ENCODE results near the gene KMT2A.

Gene KMT2A

DNA sequence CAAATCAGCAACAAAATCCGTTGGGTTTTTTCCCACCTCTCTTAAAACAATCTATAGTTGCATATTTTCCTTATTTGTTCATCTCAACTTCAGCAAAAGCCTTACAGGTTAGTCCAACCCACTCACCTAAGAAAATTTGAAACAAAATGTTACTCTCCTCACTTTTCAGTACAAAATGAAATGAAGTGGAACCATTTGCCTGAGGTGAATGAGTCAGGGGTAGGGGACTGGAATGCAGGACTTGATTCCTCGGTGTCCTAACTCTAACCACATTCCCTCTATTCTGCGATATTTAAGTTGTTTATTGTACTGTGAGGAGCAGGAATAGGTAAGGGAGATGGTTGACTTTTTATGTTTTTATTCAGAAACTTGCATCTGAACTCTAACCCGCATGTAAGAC, 18.5 kb upstream of the KMT2A start:
- TF ChIP-seq, protein P1, sequence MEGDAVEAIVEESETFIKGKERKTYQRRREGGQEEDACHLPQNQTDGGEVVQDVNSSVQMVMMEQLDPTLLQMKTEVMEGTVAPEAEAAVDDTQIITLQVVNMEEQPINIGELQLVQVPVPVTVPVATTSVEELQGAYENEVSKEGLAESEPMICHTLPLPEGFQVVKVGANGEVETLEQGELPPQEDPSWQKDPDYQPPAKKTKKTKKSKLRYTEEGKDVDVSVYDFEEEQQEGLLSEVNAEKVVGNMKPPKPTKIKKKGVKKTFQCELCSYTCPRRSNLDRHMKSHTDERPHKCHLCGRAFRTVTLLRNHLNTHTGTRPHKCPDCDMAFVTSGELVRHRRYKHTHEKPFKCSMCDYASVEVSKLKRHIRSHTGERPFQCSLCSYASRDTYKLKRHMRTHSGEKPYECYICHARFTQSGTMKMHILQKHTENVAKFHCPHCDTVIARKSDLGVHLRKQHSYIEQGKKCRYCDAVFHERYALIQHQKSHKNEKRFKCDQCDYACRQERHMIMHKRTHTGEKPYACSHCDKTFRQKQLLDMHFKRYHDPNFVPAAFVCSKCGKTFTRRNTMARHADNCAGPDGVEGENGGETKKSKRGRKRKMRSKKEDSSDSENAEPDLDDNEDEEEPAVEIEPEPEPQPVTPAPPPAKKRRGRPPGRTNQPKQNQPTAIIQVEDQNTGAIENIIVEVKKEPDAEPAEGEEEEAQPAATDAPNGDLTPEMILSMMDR (IDR thresholded peaks at IDR 0.05; ENCODE audit: low read depth, low read length), result no peak
- no peak overlapping the region for H3K4me3 ChIP-seq (ENCODE audit: low read depth, low read length)

DNA sequence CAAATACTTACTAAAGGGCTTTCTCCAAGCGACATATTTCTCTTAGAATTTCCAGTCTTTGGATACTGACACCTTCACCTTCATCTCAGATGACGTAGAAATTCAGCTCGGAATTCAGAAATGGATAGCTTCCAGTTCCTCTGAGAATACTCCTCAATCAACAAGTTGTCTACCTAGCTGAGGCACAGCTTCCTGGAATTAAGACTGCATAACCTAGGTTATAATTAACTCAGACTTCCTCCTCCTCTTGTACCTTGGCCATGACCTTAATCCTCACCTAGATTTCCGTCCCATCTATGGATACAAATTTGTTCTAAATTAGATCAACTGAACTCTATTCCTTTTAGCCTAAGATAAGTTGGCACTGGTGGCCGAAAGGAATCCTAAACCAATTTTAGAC, 17.5 kb upstream of the KMT2A start:
- no peak overlapping the region for H3K4me3 ChIP-seq (ENCODE audit: low read depth, low read length)
- TF ChIP-seq, protein P1 (IDR thresholded peaks at IDR 0.05; ENCODE audit: low read depth, low read length), result no peak

DNA sequence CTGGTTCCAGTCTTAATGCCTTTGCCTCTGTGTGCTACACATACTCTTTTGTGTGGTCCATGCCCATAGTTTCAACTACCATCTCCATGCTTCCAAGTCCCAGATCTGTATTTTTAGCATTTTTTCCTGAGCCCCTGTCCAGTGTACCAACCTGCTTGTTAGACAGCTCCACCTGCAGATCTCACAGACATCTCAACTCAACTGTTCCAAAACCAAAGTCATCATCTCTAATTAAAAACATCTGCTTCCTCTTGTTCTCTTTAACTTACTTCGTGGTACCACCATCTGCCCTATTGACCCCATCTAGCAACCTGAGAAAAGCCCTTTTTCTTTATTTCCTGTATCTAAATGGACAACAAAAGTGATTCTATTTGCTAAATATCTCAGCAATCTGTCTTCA, 8.6 kb upstream of the KMT2A start:
- H3K4me3 ChIP-seq (ENCODE audit: low read depth, low read length), result no peak overlapping the region
- TF ChIP-seq, protein P1 (IDR thresholded peaks at IDR 0.05; ENCODE audit: low read depth, low read length), result no peak

DNA sequence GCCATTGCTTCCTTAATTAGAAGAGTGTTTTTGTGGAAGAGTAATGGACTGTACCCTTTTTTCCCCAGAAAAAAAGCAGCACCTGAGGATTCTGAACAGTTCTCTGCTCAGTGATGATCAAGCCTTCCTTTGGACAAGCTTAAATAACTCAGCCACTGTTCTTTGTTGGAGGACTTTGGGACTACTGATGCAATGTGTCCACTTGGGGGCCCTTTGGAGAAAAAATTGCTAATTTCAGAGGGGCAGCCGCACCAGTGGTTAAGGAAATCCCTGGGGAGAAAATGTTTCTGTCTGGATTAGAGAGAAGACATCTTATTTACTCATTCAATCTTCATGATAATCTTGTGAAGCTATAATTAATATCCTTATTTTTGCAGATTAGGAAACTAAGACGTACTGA, 5.3 kb upstream of the KMT2A start:
- H3K4me3 ChIP-seq (ENCODE audit: low read depth, low read length), result no peak overlapping the region
- TF ChIP-seq, protein P1 (IDR thresholded peaks at IDR 0.05; ENCODE audit: low read depth, low read length), result no peak

DNA sequence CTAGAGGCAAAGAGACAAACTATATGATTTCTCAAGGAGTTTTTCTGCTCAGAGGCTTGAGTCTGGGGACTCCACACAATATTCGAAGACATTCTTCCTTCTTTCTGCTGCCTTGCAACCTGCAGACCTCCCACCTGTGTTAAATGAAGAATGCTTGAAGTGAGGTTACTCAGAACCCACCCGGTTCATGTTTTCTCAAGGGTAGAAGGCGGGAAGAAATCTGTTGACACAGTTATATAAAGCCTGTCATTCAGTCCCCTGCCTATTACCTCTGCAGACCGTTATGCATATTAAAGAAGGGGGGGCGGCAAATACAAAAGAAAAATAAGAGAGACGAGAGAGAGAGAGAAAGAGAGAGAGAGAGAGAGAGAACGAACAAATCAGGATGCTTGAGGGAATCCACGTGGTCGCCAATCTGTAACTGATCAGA, 2.2 kb upstream of the KMT2A start:
- TF ChIP-seq, protein P1 (IDR thresholded peaks at IDR 0.05; ENCODE audit: low read depth, low read length), result no peak
- peak overlapping the region; percentile 71 for H3K4me3 ChIP-seq (ENCODE audit: low read depth, low read length)

DNA sequence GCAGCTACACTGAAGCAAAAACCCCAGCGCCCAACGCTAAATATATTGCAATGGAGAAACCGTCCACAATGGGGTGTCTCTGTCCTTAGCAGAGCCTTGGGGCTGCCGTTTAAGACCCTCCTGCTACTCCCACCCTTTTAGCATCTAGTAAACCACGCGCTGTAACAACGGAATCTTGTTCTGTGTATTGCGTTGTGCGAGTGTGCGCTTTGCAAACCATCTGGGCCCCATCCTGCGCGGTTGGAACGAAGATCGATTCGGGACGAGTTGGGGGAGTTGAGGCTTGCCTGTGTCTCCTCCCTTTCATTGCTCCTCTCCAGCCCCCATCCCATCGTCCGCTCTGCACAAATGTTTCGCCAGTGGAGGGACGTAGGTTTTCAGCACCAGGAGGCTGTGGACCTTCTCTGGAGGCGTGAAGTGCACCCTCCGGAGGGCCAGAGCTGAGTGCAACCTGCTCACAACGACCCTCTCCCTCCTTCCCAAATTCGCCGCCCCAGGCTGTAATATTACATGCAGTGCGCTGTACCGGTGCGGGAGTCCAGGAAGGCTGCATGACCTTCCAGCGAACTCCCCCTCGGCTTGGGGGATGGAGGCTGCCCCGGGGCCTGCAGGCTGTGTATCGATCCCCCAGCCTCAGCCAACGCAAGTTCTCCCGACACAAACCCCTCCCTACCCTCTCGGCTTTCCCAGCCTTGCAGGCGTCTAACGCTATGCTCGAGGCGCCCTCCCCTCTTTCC, 1.6 kb upstream of the KMT2A start:
- peak overlapping the region; percentile 71 for H3K4me3 ChIP-seq (ENCODE audit: low read depth, low read length)
- TF ChIP-seq, protein P1 (IDR thresholded peaks at IDR 0.05; ENCODE audit: low read depth, low read length), result no peak

DNA sequence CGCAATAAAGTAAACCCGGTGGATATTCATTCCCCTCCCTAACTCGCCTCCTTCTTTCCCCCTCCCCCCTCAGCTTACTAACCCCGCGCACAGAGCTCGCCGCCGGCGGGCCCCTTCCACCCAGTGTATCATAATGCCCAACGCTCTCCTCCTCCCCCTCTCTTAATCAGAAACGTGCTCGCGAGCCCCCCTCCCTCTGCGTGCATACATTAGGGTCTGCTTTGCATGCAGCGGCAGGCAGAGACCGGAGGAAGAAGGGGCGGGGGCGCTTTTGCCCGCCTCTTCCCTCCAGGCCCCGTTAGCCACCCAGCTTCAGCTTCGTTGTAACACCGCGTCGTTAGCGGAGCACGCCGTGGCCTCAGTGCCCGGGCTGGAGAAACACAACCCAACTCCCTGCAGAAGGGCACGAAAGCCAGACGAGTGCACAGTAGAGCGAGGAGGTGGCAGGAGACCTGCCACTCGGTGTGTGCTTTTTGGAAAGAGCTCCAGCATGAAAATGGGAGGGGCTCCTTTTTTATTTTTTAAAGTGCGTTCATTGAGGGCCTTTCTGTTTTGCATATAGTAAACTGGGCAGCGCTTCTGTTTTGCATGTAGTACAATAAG, 901 bp upstream of the KMT2A start:
- peak overlapping the region; percentile 71 for H3K4me3 ChIP-seq (ENCODE audit: low read depth, low read length)
- TF ChIP-seq, protein P1 (IDR thresholded peaks at IDR 0.05; ENCODE audit: low read depth, low read length), result no peak
